Stimulated activated CD4-positive, alpha-beta T cell treated with anti-CD3 and anti-CD28 coated beads, Interleukin-12 subunit alpha, Interleukin-12 subunit beta, amount 100 ng/mL, for 24 hours (primary cell): Measurements from ENCODE around the gene TMPRSS12.
"Not testable (repeated sequence)": the region's sequence is repeated elsewhere in the genome, so short reads cannot be mapped to it uniquely, and the experiment has no call there.

Source experiments
- DNase-seq, 2 experiments: peaks; one replicate each; pipeline ENCODE4 v3.0.0-alpha.2; 2020; ENCODE audit warnings: low read depth in 2 of 2

Gene TMPRSS12, protein sequence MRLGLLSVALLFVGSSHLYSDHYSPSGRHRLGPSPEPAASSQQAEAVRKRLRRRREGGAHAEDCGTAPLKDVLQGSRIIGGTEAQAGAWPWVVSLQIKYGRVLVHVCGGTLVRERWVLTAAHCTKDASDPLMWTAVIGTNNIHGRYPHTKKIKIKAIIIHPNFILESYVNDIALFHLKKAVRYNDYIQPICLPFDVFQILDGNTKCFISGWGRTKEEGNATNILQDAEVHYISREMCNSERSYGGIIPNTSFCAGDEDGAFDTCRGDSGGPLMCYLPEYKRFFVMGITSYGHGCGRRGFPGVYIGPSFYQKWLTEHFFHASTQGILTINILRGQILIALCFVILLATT

DNA sequence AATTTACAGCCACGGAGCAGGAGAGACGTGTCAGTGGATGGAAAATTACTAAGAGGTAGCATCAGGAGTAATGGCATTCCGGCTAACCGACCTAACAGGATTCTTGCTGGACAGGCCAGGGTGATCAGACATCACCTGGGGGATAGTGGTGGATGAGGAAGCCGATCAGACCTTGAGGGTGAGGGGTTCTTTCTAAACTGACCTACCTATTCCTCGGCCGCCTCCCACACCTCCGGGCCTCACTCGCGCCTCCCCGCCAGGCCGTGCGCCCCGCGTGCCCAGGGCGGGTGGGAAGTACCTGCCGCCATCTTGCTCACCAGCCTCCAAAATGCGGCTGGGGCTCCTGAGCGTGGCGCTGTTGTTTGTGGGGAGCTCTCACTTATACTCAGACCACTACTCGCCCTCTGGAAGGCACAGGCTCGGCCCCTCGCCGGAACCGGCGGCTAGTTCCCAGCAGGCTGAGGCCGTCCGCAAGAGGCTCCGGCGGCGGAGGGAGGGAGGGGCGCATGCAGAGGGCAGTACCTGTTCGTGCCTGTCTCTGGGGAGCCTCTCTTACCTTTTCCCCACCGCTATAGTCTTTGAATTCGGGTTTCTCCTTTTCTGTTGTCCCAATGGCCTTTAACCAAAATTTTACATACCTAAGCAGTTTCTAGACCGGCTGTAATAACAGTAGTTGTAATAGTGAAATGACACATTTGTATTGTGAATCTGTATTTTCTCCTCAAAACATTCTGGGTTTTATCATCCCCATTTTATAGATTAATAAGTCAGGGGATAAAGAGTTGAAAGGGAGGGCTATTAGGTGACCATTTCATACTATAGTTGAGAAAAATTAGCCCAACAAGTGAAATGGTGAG is at the start of gene TMPRSS12:
TMPRSS12 (plus strand) TSS at position 290 of the 857 bp plus-strand sequence; CDS start at position 329, 39 bp downstream.
- DNase-seq: no peak

DNA sequence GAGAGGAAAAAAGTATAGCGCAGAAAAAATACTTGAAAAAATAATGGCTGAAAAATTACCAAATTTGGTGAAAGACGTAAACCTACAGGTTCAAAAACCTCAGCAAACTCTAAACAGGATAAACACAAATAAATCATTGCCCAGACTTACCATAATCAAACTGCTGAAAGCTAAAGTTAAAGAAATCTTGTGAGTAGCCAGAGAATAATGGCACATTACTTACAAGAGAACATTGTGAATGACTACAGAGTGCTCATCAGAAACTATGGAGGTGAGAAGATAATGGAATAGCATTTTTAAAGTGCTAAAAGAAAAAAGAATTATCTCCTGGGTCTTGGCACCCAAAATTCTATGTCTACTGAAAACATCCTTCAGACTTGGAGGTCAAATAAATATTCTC is 42.8 kb upstream of the TMPRSS12 start:
- no peak for DNase-seq

DNA sequence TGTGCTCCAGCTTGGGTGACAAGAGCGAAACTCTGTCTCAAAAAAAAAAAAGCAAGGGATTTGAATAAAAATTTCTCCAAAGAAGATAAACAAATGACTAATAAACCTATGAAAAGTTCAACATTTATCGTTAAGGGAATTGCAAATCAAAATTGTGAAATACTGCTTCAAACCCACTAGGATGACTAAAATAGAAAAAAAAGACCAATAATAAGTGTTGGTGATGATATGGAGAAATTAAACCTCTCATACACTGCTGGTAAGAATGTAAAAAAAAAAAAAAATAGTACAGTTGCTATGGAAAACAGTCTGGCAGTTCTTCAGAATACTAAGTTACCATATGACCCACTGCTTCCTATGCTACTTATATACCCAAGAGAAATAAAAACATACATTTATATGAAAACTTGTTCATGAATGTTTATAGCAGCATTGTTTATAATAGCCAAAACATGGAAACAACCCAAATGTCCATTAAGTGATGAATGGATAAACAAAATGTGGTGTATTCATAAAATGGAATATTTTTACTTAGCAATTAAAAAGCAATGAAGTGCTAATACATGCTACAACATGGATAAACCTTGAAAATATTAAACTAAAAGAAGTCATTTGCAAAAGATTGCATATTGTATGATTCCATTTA is 39.4 kb upstream of the TMPRSS12 start:
- no peak for DNase-seq

DNA sequence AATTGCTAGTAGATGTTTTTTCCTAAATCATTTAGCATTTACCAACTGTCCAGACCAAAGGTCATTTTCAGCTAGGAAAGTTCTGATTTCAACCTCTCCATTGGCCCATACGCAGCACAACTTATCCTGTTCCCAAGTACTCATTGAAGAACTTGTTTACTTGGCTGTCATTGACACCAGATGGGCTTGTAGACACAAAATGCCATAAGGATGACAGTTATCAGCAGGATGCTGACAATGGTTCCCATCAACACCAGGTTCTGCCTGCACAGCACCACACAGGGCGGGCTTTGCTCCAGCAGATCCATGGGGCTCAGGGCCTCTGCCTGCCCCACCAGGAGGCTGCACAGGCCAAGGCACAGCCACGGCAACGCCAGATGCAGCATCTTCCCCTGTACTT is 36.5 kb upstream of the TMPRSS12 start:
- DNase-seq: no peak

DNA sequence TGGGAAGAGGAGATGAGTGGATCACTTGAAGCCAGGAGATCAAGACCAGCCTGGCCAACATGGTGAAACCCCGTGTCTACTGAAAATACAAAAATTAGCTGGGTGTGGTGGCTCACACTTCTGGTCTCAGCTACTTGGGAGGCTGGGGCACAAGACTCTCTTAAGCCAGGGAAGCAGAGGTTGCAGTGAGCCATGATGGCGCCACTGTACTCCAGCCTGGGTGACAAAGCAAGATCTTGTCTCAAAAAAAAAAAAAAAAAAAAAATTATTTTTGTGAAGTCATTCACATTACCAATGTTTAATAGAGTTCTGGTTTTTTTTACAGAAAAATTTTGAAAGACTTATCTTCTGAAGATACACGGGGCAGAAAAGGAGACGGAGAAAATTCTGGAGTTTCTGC is 33.6 kb upstream of the TMPRSS12 start:
- DNase-seq: not testable (repeated sequence)

DNA sequence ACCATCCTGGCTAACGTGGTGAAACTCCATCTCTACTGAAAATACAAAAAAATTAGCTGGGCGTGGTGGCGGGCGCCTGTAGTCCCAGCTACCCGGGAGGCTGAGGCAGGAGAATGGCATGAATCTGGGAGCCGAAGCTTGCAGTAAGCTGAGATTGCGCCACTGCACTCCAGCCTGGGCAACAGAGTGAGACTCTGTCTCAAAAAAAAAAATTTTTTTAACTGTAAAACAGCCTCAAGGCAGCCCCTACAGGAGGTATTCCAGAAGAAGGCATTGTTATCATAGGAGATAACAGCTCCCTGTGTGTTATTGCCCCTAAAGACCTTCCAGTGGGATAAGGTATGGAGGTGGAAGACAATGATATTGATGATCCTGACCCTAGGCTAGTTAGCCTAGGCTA is 27.8 kb upstream of the TMPRSS12 start:
- DNase-seq: not testable (repeated sequence)

DNA sequence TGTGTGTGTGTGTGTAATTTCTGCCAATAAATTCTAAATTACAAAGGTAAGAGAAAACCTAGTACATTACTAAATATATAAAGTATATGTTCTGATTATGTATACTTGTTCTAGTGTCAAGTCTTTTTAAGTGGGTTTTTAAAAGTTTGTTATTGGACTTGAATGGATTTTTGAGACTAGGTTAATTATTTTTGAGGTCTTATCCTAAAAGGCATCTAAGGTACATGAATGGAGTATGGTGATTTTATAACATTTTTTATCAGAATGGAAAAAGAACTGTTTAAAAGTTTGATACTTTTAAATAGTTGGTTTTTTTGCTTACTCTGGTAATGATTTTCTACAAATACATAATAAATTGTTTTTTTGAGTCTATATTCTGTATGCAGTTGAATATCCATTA is 22.5 kb upstream of the TMPRSS12 start:
- no peak for DNase-seq

DNA sequence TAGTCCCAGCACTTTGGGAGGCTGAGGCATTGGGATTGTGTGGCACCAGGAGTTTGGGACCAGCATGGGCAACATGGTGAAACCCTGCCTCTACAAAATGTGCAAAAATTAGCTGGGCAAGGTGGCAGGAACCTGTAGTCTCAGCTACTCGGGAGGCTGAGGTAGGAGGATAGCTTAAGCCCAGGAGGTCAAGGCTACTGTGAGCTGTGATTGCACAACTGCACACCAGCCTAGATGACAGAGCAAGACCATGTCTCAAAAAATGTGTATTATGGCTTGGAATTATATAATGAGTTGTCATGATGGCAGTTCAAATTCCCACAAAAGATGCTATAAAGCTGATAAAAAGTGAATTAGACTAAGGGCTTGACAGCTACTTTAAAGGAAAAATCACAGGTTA is 20.6 kb upstream of the TMPRSS12 start:
- no peak for DNase-seq

DNA sequence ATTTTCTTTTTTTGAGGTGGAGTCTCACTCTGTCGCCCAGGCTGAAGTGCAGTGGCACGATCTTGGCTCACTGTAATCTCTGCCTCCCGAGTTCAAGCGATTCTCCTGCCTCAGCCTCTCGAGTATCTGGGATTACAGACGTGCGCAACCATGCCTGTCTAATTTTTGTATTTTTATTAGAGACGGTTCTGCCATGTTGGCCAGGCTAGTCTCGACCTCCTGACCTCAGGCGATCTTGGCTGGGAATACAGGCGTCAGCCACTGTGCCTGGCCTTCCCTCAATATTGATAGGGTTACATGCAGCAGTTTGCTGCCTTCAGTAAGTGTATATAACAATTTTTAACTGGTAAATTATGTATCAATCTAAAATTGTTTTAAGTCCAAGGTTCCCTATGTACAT is 19.0 kb upstream of the TMPRSS12 start:
- not testable (repeated sequence) for DNase-seq

DNA sequence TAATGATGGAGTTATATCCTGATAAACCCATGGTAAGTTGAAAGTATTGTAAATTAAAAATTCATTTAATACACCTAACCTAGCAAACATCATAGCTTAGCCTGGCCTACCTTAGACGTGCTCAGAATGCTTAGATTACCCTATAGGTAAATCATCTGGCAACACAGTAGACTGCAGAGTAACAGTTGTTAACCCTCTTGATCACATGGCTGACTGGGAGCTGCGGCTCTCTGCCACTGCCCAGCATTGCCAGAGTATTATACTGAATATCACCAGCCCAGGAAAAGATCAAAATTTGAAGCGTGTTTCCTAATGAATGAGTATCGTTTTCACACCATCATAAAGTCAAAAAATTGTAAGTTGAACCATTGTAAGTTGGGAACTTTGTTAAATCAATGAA is 17.8 kb upstream of the TMPRSS12 start:
- DNase-seq: no peak

DNA sequence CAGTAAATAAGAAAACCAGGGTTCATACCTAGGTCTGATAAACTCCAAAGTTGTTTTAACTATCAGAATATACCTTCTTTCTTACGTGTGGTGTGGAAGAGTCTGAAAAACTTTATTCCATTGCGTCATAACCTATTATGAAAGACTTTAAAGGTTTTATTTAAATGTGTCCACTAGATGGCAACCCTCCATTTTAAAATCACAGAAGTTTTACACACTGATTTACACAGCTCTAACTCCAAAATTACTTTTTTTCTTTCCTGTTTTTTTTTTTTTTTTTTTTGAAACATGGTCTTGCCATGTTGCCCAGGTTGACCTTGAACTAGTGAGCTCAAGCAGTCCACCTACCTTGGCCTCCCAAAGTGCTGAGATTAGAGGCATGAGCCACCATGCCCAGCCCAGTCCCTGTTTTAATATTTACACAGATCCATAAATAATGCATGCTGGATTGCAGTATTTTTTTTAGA is 17.3 kb upstream of the TMPRSS12 start:
- no peak for DNase-seq

DNA sequence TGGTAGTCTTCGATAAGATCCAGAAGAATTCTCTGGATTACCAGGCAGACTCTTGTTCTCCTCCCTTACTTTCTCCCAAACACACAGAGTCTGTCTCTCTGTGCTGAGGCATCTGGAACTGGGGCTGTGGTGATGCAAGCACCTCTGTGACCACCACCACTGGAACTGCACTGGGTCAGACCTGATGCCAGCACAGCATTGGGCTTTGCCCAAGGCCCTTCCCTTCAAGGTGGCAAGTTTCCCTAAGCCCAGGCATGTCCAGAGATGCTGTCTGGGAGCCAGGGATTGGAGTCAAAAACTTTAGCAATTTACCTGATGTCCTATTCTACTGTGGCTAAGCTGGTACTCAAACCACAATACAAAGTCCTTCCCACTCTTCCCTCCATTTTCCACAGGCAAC is 14.6 kb upstream of the TMPRSS12 start:
- no peak for DNase-seq

DNA sequence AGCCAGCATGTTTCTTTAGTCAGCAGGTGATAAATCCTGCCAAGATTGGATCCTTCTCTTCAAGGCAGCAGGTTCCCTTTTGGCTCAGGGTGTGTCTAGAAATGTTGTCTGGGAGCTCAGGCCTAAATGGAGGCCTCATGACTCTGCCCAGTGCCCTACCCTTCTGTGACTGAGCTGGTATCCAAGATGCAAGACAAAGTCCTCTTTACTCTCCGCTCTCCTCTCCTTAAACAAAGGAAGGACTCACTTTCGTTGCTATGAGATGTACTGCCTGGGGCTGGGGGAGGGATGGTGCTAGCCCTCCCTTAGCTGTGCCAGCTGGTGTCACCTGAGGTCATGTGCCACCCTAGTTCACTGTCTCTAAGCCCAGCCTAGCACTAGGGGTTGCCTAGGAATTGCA is 13.8 kb upstream of the TMPRSS12 start:
- no peak for DNase-seq

DNA sequence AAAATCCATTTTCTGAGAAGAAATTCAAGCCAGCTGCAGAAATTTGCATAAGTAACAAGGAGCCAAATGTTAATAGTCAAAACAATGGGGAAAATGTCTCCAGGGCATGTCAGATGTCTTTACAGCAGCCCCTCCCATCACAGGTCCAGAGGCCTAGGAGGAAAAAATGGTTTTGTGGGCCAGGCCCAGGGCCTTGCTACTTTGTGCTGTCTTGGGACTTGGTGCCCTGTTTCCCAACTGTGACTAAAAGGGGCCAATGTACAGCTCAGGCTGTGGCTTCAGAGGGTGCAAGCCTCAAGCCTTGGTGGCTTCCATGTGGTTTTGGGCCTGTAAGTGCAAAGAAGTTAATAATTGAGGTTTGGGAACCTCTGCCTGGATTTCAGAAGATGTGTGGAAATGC is 8.9 kb upstream of the TMPRSS12 start:
- DNase-seq: not testable (repeated sequence)

DNA sequence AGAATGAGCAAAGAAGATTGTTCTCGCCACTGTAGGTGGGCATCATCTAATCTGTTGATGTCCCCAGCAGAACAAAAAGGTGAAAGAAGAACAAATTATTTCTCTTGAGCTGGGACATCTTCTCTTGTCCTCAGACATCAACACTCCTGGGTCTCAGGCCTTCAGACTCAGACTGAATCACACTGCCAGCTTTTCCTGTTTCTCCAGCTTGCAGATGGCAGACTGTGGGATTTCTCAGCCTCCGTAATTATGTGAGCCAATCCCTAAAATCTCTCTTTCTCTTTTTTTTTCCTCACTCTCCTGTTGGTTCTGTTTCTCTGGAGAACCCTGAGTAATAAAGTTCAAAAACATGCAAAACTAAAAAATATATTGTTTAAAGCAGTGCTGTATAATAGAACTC is 3.7 kb upstream of the TMPRSS12 start:
- DNase-seq: no peak

DNA sequence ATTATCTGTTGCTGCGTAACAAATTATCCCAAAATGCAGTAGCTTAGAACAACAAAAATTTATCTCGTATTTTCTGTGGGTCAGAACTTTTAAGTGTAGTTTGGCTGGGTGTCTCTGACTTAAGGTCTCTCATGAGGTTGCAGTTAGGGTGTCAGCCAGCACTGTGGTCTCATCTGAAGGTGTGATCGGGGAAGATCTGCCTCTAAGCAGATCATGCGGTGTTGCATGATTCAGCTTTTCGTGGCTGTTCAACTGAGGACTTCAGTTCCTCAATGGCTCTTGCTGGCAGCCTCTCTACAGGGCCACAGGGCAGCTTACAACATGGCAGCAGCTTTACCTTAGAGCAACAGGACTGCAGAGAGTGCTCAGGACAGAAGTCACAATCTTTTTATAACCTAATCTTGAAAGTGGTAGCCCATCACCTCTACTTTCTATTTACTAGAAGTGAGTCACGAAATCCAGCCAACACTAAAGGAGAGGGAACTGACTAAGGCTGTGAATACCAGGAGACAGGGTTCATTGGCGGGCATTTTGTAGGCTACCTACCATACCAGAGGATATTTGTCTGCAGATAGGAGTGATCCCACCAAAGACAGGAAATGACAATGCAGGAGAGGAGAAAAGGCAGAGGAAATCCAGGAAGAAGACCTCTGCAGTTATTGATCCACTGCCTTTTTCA is 1.8 kb upstream of the TMPRSS12 start:
- no peak for DNase-seq

DNA sequence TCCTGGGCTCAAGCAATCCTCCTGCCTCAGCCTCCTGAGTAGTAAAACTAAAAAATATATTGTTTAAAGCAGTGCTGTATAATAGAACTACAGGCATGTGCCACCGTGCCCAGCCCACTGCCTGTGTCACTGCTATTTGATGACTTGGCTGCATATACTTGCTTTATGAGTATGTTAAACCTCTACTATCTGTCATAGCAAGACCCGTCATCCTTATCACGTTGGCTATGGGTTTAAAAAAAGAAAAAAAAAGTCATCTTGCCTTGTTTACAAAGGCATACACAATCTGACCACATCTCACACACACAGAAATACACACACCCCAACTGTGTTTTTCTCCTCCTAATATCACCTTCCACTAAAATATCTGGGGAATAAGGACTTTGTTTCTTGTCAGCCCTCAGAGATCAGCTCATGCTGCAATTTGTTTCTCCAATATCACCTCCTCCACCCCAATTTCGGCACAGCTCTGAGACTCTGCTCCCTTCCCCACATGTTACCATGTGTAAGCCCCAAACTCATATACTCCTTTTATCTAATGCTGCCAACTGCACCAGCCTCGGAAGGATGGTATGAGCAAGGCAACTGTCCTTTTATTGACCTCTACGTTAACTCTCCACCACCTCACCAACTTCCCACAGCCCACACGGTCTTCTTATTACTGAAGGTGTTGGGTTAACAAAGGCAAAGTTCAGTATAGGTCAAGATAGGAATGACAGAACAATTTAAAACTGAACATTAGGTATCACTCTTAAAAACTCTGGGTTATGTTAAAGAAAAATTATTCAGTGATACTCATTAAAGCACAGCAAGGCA is 802 bp upstream of the TMPRSS12 start:
- no peak for DNase-seq

DNA sequence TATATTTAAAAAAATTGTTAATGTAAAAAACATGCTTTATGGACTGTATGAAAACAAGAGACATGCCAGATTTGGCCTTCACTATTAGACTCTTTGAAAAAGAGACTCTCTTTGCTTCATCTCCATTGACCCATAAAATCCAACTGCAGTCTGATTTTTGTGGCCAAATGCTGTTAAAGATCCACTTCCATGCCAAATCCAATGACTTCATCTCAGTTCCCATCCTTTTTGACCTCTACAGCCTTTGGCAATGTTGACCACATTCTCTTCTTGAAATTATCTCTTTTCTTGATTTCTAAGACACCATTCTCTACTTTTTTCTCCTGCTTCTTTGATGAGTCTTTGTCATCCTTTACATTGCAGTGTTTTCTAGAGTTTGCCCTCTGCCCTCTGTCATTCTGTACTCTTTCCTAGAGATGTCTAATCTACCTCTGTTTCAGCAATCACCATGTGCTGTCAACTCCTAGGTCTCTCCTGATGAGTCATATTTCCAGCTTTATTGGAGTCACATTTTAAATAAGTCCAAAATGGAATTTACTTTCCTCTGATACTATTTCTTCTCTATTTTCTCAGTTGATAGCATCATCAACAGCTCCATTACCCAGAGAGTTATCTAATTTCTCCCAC is 2.4 kb downstream of the TMPRSS12 start:
- DNase-seq: no peak

DNA sequence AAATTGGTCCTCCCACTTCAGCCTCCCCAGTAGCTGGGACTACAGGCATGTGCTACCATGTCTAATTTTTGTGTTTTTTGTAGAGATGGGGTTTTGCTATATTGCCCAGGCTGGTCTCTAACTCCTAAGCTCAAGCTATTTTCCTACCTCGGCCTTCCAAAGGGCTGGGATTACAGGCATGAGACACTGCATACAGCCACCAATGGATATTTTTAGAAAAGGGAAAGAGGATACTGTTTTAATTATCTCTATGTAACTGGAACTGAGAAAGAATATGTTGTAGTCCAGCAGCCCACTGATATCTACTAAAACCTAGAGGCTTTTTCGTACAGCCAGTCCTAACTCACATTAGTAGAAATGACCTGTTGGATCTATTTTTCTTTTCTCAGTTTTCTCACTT is 6.2 kb downstream of the TMPRSS12 start:
- DNase-seq: no peak

DNA sequence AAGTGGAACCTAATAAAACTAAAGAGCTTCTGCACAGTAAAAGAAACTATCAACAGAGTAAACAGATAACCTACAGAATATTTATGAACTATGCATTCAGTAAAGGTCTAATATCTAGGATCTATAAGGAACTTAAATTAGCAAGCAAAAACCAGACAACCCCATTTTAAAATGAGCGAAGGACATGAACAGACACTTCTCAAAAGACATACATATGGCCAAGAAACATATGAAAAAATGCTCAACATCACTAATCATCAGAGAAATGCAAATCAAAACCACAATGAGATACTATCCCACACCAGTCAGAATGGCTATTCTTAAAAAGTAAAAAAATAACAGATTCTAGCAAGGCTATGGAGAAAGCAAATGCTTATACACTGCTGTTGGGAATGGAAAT is 12.5 kb downstream of the TMPRSS12 start:
- not testable (repeated sequence) for DNase-seq

DNA sequence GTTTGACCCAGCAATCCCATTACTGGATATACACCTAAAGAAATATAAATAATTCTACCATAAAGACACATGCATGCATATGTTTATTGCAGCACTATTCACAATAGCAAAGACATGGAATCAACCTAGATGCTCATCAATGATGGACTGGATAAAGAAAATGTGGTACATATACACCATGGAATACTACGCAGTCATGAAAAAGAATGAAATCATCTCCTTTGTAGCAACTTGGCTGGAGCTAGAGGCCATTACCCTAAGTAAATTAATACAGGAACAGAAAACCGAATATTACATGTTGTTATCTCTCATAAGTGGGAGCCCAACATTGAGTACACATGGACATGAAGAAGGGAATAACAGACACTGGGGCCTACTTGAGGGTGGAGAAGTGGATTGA is 13.0 kb downstream of the TMPRSS12 start:
- not testable (repeated sequence) for DNase-seq
